CD14-positive monocyte (primary cell): ENCODE results near the gene PXN. TPM values are rescaled to one million over a fixed set of nuclear protein-coding genes. Genes with fewer than 3 reads are reported as not detected.

Source experiments
- DNase-seq, 3 donors: peaks; one replicate each; pipeline ENCODE4 v3.0.0-alpha.2; 2011 to 2022
- H2AFZ ChIP-seq: 2 replicates; pipeline ENCODE4 v1.6.0; 2012; ENCODE audit warnings: mild to moderate bottlenecking, low read depth, low read length, inconsistent platforms; ENCODE audit not compliant: insufficient read depth, poor library complexity, severe bottlenecking
- H3K27ac ChIP-seq, 2 donors: 1 replicate in 1 of 2; 2 replicates in 1 of 2; pipeline ENCODE4 v1.5.1; 2012 to 2013; ENCODE audit warnings: low read length in 2 of 2, control low read depth in 1 of 2, inconsistent platforms in 1 of 2, low read depth in 1 of 2, mild to moderate bottlenecking in 1 of 2
- H3K27me3 ChIP-seq, 2 donors: one replicate each; pipeline versions ENCODE4 v1.6.0 to v1.6.1; 2011 to 2013; ENCODE audit warnings: low read length in 2 of 2; ENCODE audit not compliant: control insufficient read depth in 2 of 2, insufficient read depth in 2 of 2
- H3K36me3 ChIP-seq, 2 donors: replicated peaks in 1 of 2; 1 replicate in 1 of 2; 2 replicates in 1 of 2; pipeline versions ENCODE4 v1.5.1 to v1.6.1; 2012 to 2013; ENCODE audit warnings: low read length in 2 of 2, control low read depth in 1 of 2, inconsistent platforms in 1 of 2, mild to moderate bottlenecking in 1 of 2; ENCODE audit not compliant: insufficient read depth in 2 of 2, control insufficient read depth in 1 of 2
- H3K4me1 ChIP-seq, 2 donors: 1 replicate in 1 of 2; 2 replicates in 1 of 2; pipeline versions ENCODE4 v1.5.1 to v1.6.1; 2012 to 2013; ENCODE audit warnings: low read length in 2 of 2, control low read depth in 1 of 2, inconsistent platforms in 1 of 2, mild to moderate bottlenecking in 1 of 2, moderate library complexity in 1 of 2; ENCODE audit not compliant: insufficient read depth in 2 of 2, control insufficient read depth in 1 of 2
- H3K4me2 ChIP-seq: replicated peaks from 2 replicates; pipeline ENCODE3; 2012; ENCODE audit warnings: low read length, moderate library complexity, mild to moderate bottlenecking; ENCODE audit not compliant: poor library complexity, severe bottlenecking; ENCODE audit errors: extremely low read depth
- H3K4me3 ChIP-seq, 3 experiments: fragments of 200-600 bp in 1 of 3; sonication (generic) in 1 of 3; replicated peaks in 1 of 3; 1 replicate in 2 of 3; 2 replicates in 1 of 3; pipeline ENCODE4 v1.5.1; 2011 to 2013; ENCODE audit warnings: low read length in 3 of 3, mild to moderate bottlenecking in 3 of 3, control low read depth in 2 of 3, low read depth in 2 of 3, inconsistent platforms in 1 of 3, moderate library complexity in 1 of 3
- H3K79me2 ChIP-seq: 2 replicates; pipeline ENCODE4 v1.6.0; 2012; ENCODE audit warnings: mild to moderate bottlenecking, control low read depth, inconsistent platforms, low read length, moderate library complexity; ENCODE audit not compliant: insufficient read depth
- H3K9ac ChIP-seq: 2 replicates; pipeline ENCODE4 v1.6.0; 2017; ENCODE audit warnings: low read length, mild to moderate bottlenecking; ENCODE audit not compliant: insufficient read depth, poor library complexity, severe bottlenecking
- H3K9me3 ChIP-seq, 2 donors: replicated peaks in 1 of 2; 1 replicate in 1 of 2; 2 replicates in 1 of 2; pipeline versions ENCODE4 v1.5.1 to v1.6.1; 2012 to 2013; ENCODE audit warnings: low read length in 2 of 2, control low read depth in 1 of 2; ENCODE audit not compliant: control insufficient read depth in 1 of 2, insufficient read depth in 1 of 2
- H4K20me1 ChIP-seq: 2 replicates; pipeline ENCODE4 v1.6.0; 2012; ENCODE audit warnings: mild to moderate bottlenecking, low read length, control low read depth, moderate library complexity; ENCODE audit not compliant: insufficient read depth
- H3K27ac Mint-ChIP-seq, 7 donors: one replicate each; pipeline ENCODE4 v1.8.0; 2020; ENCODE audit warnings: mild to moderate bottlenecking in 7 of 7, mixed read lengths in 7 of 7, moderate library complexity in 6 of 7, inconsistent platforms in 2 of 7
- H3K27me3 Mint-ChIP-seq, 3 donors: one replicate each; pipeline ENCODE4 v1.8.0; 2021 to 2022; ENCODE audit warnings: low read depth in 3 of 3, mild to moderate bottlenecking in 3 of 3, mixed read lengths in 3 of 3, moderate library complexity in 3 of 3, inconsistent platforms in 1 of 3
- H3K36me3 Mint-ChIP-seq, 2 donors: one replicate each; pipeline ENCODE4 v1.8.0; 2020; ENCODE audit warnings: mixed read lengths in 2 of 2, inconsistent platforms in 1 of 2, mild to moderate bottlenecking in 1 of 2
- H3K4me1 Mint-ChIP-seq: one replicate; pipeline ENCODE4 v1.8.0; 2020; ENCODE audit warnings: mild to moderate bottlenecking, mixed read lengths
- H3K4me3 Mint-ChIP-seq, 2 donors: one replicate each; pipeline ENCODE4 v1.8.0; 2020; ENCODE audit warnings: mild to moderate bottlenecking in 2 of 2, mixed read lengths in 2 of 2, moderate library complexity in 1 of 2
- H3K9me3 Mint-ChIP-seq, 7 donors: one replicate each; pipeline ENCODE4 v1.8.0; 2020 to 2022; ENCODE audit warnings: mixed read lengths in 7 of 7, mild to moderate bottlenecking in 6 of 7, moderate library complexity in 6 of 7, inconsistent platforms in 2 of 7
- WGBS: methylation state at CpG from one replicate; pipeline ENCODE4 v1.1.5; 2013; ENCODE audit warnings: missing lambda C conversion rate; ENCODE audit not compliant: insufficient coverage; 5-methylcytosine and 5-hydroxymethylcytosine counted together
- intact Hi-C, 2 donors: fragments of 100-400 bp; cut with micrococcal nuclease; formaldehyde crosslinking; loops; one replicate each; pipeline versions ENCODE4 v1.15.0 to v1.15.1; 2023
- polyA plus RNA-seq, 3 donors: library from polyadenylated mRNA; depleted of rRNA in 1 of 3; unstranded in 2 of 3; stranded (reverse) in 1 of 3; fragments of 300-500 nt in 2 of 3; fragments of >200 nt in 1 of 3; fragmentation: Illumina TruSeq in 2 of 3; gene quantifications; 1 replicate in 2 of 3; 2 replicates in 1 of 3; pipeline ENCODE4 v1.2.3, GENCODE V29; 2012 to 2021
- TF ChIP-seq, protein P1 (sequence below): fragments of 200-600 bp; IDR thresholded peaks from one replicate; pipeline ENCODE4 v1.8.0; 2022; ENCODE audit warnings: antibody characterized with exemption, mild to moderate bottlenecking

Gene PXN
- polyA plus RNA-seq, 3 donors, result 62.5 to 106 (median 98.4) TPM

DNA sequence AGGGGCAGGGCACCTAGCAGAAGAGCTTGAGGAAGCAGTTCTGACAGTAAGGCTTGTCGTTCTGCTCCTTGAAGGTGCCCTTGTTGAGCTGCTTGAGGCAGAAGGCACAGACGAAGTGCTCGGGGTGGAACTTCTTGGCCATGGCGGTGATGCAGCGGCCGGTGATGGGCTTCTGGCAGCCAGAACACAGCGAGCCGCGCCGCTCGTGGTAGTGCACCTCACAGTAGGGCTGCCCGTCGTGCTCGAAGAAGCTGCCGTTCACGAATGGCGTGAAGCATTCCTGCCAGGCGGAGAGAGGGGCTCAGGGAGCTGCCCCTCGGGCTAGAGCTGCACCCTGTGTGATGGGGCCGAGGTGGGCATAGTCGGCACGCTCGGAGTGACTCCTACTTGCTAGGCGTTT, 53.2 kb downstream of the PXN start:
- intact Hi-C loops, result no loop called here
- H3K27ac ChIP-seq, result no peak overlapping the region
- no peak for DNase-seq

DNA sequence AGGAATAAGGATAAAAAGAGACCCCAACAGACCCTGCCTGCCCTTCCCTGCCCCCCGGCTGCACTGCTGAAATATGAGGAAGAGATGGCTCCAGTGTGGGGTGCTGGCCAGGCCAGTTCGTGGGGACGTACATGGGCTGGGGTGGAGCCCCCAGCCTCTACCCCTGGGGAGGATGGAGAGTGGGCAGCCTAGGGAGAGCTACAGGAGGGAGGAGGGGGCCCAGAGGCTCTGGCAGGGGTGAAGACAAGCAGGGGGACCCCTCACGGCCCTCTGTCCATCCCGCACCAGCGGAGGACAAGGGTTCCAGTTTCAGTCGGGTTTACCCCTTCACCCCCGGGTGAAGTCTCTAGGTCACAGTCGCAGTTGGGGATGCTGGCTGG, 53.6 kb downstream of the PXN start:
- Mint-ChIP-seq H3K4me3 (no peak overlapping the region), H3K9me3 (no peaks in the 10 kb centered on the region)
- 95% methylated on average over 7 of the region's 9 CpGs for WGBS

More for the DNA sequence above, 53.2 kb downstream of the PXN start:
- Mint-ChIP-seq H3K27me3 (peaks cover 0 to 2% (median 0%) of the 10 kb centered on the region in 3 donors), H3K4me1 (no peaks in the 10 kb centered on the region), H3K4me3 (no peak overlapping the region), H3K27ac (peak overlapping the region in 1 of 7 donors; percentile 46), H3K36me3 (peaks cover 62 to 74% of the 10 kb centered on the region in 2 donors), H3K9me3 (no peaks in the 10 kb centered on the region)
- Histone ChIP-seq H3K36me3 (peaks cover 72 to 80% of the 10 kb centered on the region in 2 donors), H3K27me3 (no peaks in the 10 kb centered on the region), H3K4me3 (no peak overlapping the region), H3K9ac (no peak overlapping the region), H2AFZ (no peak overlapping the region), H3K9me3 (no peaks in the 10 kb centered on the region), H4K20me1 (peaks cover 79% of the 10 kb centered on the region), H3K4me2 (no peak overlapping the region), H3K79me2 (no peaks in the 10 kb centered on the region), H3K4me1 (no peaks in the 10 kb centered on the region)
- WGBS, result 99% methylated on average over 20 of the region's 24 CpGs
- TF ChIP-seq, protein P1, sequence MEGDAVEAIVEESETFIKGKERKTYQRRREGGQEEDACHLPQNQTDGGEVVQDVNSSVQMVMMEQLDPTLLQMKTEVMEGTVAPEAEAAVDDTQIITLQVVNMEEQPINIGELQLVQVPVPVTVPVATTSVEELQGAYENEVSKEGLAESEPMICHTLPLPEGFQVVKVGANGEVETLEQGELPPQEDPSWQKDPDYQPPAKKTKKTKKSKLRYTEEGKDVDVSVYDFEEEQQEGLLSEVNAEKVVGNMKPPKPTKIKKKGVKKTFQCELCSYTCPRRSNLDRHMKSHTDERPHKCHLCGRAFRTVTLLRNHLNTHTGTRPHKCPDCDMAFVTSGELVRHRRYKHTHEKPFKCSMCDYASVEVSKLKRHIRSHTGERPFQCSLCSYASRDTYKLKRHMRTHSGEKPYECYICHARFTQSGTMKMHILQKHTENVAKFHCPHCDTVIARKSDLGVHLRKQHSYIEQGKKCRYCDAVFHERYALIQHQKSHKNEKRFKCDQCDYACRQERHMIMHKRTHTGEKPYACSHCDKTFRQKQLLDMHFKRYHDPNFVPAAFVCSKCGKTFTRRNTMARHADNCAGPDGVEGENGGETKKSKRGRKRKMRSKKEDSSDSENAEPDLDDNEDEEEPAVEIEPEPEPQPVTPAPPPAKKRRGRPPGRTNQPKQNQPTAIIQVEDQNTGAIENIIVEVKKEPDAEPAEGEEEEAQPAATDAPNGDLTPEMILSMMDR, result no peak

More for the DNA sequence above, 53.6 kb downstream of the PXN start:
- H3K4me2 ChIP-seq, result no peak overlapping the region
- no peak for DNase-seq
- TF ChIP-seq, protein P1, result no peak
- no peaks in the 10 kb centered on the region for H3K27me3 ChIP-seq
- peaks cover 64 to 74% of the 10 kb centered on the region in 2 donors for H3K36me3 Mint-ChIP-seq
- H3K4me1 Mint-ChIP-seq, result no peaks in the 10 kb centered on the region
- H3K79me2 ChIP-seq, result no peaks in the 10 kb centered on the region
- H3K4me1 ChIP-seq, result no peaks in the 10 kb centered on the region
- H3K27ac ChIP-seq, result no peak overlapping the region
- peaks cover 68 to 79% of the 10 kb centered on the region in 2 donors for H3K36me3 ChIP-seq
- H3K27ac Mint-ChIP-seq, result no peak overlapping the region
- no peaks in the 10 kb centered on the region for H3K9me3 ChIP-seq
- peaks cover 75% of the 10 kb centered on the region for H4K20me1 ChIP-seq
- H3K4me3 ChIP-seq, result no peak overlapping the region
- H3K9ac ChIP-seq, result no peak overlapping the region
- peaks cover 0 to 2% (median 0%) of the 10 kb centered on the region in 3 donors for H3K27me3 Mint-ChIP-seq
- no peak overlapping the region for H2AFZ ChIP-seq
- intact Hi-C loops, result no loop called here
